ENCODE results near the gene FAT2. TPM values are rescaled to one million over a fixed set of nuclear protein-coding genes. Genes with fewer than 3 reads are reported as not detected.

The FAT2 gene
- total and polyA plus RNA-seq, 2 experiments from 2014 or later, result 0.10 to 0.12 TPM

- H3K27me3 ChIP-seq, result no peaks in the 10 kb centered on the region
- no peak overlapping the region for H3K27ac ChIP-seq
- H3K36me3 ChIP-seq, result no peaks in the 10 kb centered on the region
- TF ChIP-seq CTCF (IDR thresholded peaks at IDR 0.05; ENCODE audit: low read depth, low read length), result no peak
- H3K9me3 ChIP-seq (ENCODE audit: low read depth), result no peaks in the 10 kb centered on the region
- H3K4me3 ChIP-seq, result no peak overlapping the region
- DNase-seq (ENCODE audit: low read depth in 1 of 2, low spot score in 1 of 2), result no peak
- H3K4me1 ChIP-seq (ENCODE audit: low read depth), result no peaks in the 10 kb centered on the region
Observed at GRCh38 chr5:151553130-151553670, 37.9 kb downstream of the FAT2 start.

- no peak for DNase-seq (ENCODE audit: low read depth in 1 of 2, low spot score in 1 of 2)
- no peaks in the 10 kb centered on the region for H3K4me1 ChIP-seq (ENCODE audit: low read depth)
- TF ChIP-seq CTCF (IDR thresholded peaks at IDR 0.05; ENCODE audit: low read depth, low read length), result no peak
- H3K36me3 ChIP-seq, result no peaks in the 10 kb centered on the region
- H3K9me3 ChIP-seq (ENCODE audit: low read depth), result no peaks in the 10 kb centered on the region
- no peak overlapping the region for H3K27ac ChIP-seq
- H3K4me3 ChIP-seq, result no peak overlapping the region
- H3K27me3 ChIP-seq, result no peaks in the 10 kb centered on the region
Observed at GRCh38 chr5:151551985-151552384, 39.1 kb downstream of the FAT2 start.

GRCh38 chr5:151550146-151550545 is 41.0 kb downstream of the FAT2 start:
- no peaks in the 10 kb centered on the region for H3K9me3 ChIP-seq (ENCODE audit: low read depth)
- H3K4me1 ChIP-seq (ENCODE audit: low read depth), result no peaks in the 10 kb centered on the region
- no peak overlapping the region for H3K4me3 ChIP-seq
- no peak for DNase-seq (ENCODE audit: low read depth in 1 of 2, low spot score in 1 of 2)
- no peaks in the 10 kb centered on the region for H3K36me3 ChIP-seq
- no peak for TF ChIP-seq CTCF (IDR thresholded peaks at IDR 0.05; ENCODE audit: low read depth, low read length)
- H3K27ac ChIP-seq, result no peak overlapping the region
- no peaks in the 10 kb centered on the region for H3K27me3 ChIP-seq

GRCh38 chr5:151549713-151550112 is 41.4 kb downstream of the FAT2 start:
- H3K9me3 ChIP-seq (ENCODE audit: low read depth), result no peaks in the 10 kb centered on the region
- no peaks in the 10 kb centered on the region for H3K27me3 ChIP-seq
- no peaks in the 10 kb centered on the region for H3K4me1 ChIP-seq (ENCODE audit: low read depth)
- no peak for DNase-seq (ENCODE audit: low read depth in 1 of 2, low spot score in 1 of 2)
- H3K4me3 ChIP-seq, result no peak overlapping the region
- TF ChIP-seq CTCF (IDR thresholded peaks at IDR 0.05; ENCODE audit: low read depth, low read length), result no peak
- H3K27ac ChIP-seq, result no peak overlapping the region
- H3K36me3 ChIP-seq, result no peaks in the 10 kb centered on the region

GRCh38 chr5:151547364-151547763 is 43.8 kb downstream of the FAT2 start:
- H3K9me3 ChIP-seq (ENCODE audit: low read depth), result no peaks in the 10 kb centered on the region
- H3K27me3 ChIP-seq, result no peaks in the 10 kb centered on the region
- H3K27ac ChIP-seq, result no peak overlapping the region
- no peak overlapping the region for H3K4me3 ChIP-seq
- no peaks in the 10 kb centered on the region for H3K4me1 ChIP-seq (ENCODE audit: low read depth)
- no peak for DNase-seq (ENCODE audit: low read depth in 1 of 2, low spot score in 1 of 2)
- TF ChIP-seq CTCF (IDR thresholded peaks at IDR 0.05; ENCODE audit: low read depth, low read length), result no peak
- H3K36me3 ChIP-seq, result no peaks in the 10 kb centered on the region

GRCh38 chr5:151541571-151541970 is 49.6 kb downstream of the FAT2 start:
- no peak for DNase-seq (ENCODE audit: low read depth in 1 of 2, low spot score in 1 of 2)
- Histone ChIP-seq H3K4me1 (ENCODE audit: low read depth) (no peaks in the 10 kb centered on the region), H3K4me3 (no peak overlapping the region), H3K27me3 (no peaks in the 10 kb centered on the region), H3K27ac (no peak overlapping the region), H3K36me3 (no peaks in the 10 kb centered on the region), H3K9me3 (ENCODE audit: low read depth) (no peaks in the 10 kb centered on the region)
- no peak for TF ChIP-seq CTCF (IDR thresholded peaks at IDR 0.05; ENCODE audit: low read depth, low read length)

All from cardiac muscle cell (in vitro differentiated cells and primary cell).